DND-41 (cell line): ENCODE data around the gene CD74.

Source experiments
- ATAC-seq: fragments of 200-7000 bp; cut with Tn5 transposase; 3 replicates; pipeline ENCODE4 v1.9.1; 2021; ENCODE audit warnings: low read depth; ENCODE audit not compliant: insufficient read depth
- DNase-seq: peaks from one replicate; pipeline ENCODE4 v3.0.0-alpha.2; 2020
- H2AFZ ChIP-seq: 2 replicates; pipeline ENCODE4 v1.6.0; 2012; ENCODE audit warnings: low read depth, low read length
- H3K27ac ChIP-seq: 2 replicates; pipeline ENCODE4 v1.5.1; 2012; ENCODE audit warnings: low read length, inconsistent platforms
- H3K27me3 ChIP-seq: fragments of 200-600 bp; sonication (generic); 2 replicates; pipeline ENCODE4 v1.6.0; 2012; ENCODE audit warnings: low read length, mild to moderate bottlenecking, inconsistent platforms; ENCODE audit not compliant: insufficient read depth, poor library complexity
- H3K36me3 ChIP-seq: 2 replicates; pipeline ENCODE4 v1.5.1; 2012; ENCODE audit warnings: low read length, inconsistent platforms; ENCODE audit not compliant: insufficient read depth
- H3K4me1 ChIP-seq: 2 replicates; pipeline ENCODE4 v1.5.1; 2012; ENCODE audit warnings: mild to moderate bottlenecking, low read length; ENCODE audit not compliant: insufficient read depth
- H3K4me2 ChIP-seq: 2 replicates; pipeline ENCODE4 v1.6.0; 2012; ENCODE audit warnings: mild to moderate bottlenecking, moderate library complexity, low read length, inconsistent platforms; ENCODE audit not compliant: insufficient read depth
- H3K4me3 ChIP-seq, 2 experiments: fragments of 200-600 bp in 1 of 2; shearing (Covaris generic) in 1 of 2; 2 replicates each; pipeline ENCODE4 v1.5.1; 2012 to 2016; ENCODE audit warnings: inconsistent platforms in 2 of 2, low read length in 2 of 2, mild to moderate bottlenecking in 2 of 2, low read depth in 1 of 2, moderate library complexity in 1 of 2
- H3K79me2 ChIP-seq: 2 replicates; pipeline ENCODE4 v1.6.0; 2012; ENCODE audit warnings: low read length, inconsistent platforms; ENCODE audit not compliant: insufficient read depth
- H3K9ac ChIP-seq: 2 replicates; pipeline ENCODE4 v1.6.0; 2012; ENCODE audit warnings: low read depth, mild to moderate bottlenecking, inconsistent platforms, low read length, moderate library complexity
- H3K9me3 ChIP-seq: 2 replicates; pipeline ENCODE4 v1.5.1; 2012; ENCODE audit warnings: low read length, moderate library complexity, mild to moderate bottlenecking, inconsistent platforms; ENCODE audit not compliant: insufficient read depth, severe bottlenecking
- H4K20me1 ChIP-seq: 2 replicates; pipeline ENCODE4 v1.6.0; 2012; ENCODE audit warnings: low read length; ENCODE audit not compliant: insufficient read depth
- CTCF ChIP-seq: IDR thresholded peaks from 2 replicates; pipeline ENCODE4 v1.5.1; 2012; ENCODE audit warnings: borderline replicate concordance, low read length, moderate library complexity, mild to moderate bottlenecking; ENCODE audit not compliant: poor library complexity, severe bottlenecking; ENCODE audit errors: extremely low read depth
- EZH2 ChIP-seq: IDR thresholded peaks from 3 replicates; pipeline ENCODE4 v1.6.1; 2012; ENCODE audit warnings: borderline replicate concordance, low read depth, mild to moderate bottlenecking, moderate library complexity, low read length, inconsistent platforms; ENCODE audit not compliant: severe bottlenecking

Gene CD74

GRCh38 chr5:150408231-150408943 is 4.3 kb downstream of the CD74 start:
- TF ChIP-seq EZH2 (no peak), CTCF (no peak)
- H3K27ac ChIP-seq = no peak overlapping the region
- H3K4me3 ChIP-seq = no peak overlapping the region
- peaks cover 2% of the 10 kb centered on the region; the same call in 1 of the 2 replicates for H4K20me1 ChIP-seq
- H3K36me3 ChIP-seq = no peaks in the 10 kb centered on the region
- H3K79me2 ChIP-seq = no peaks in the 10 kb centered on the region
- no peak overlapping the region for H3K4me2 ChIP-seq
- no peak overlapping the region for H3K9ac ChIP-seq
- no peaks in the 10 kb centered on the region for H3K27me3 ChIP-seq
- ATAC-seq (no peak), DNase-seq (no peak)
- no peaks in the 10 kb centered on the region for H3K9me3 ChIP-seq
- no peak overlapping the region for H2AFZ ChIP-seq
- H3K4me1 ChIP-seq = no peaks in the 10 kb centered on the region

- H3K4me2 ChIP-seq = no peak overlapping the region
Measured at GRCh38 chr5:150407096-150407720, 5.5 kb downstream of the CD74 start.

GRCh38 chr5:150406723-150407095 is 6.0 kb downstream of the CD74 start:
- Histone ChIP-seq H4K20me1 (peaks cover 2% of the 10 kb centered on the region; the same call in 1 of the 2 replicates), H3K27ac (no peak overlapping the region), H3K27me3 (no peaks in the 10 kb centered on the region), H3K9me3 (no peaks in the 10 kb centered on the region), H2AFZ (no peak overlapping the region), H3K4me3 (no peak overlapping the region), H3K79me2 (no peaks in the 10 kb centered on the region), H3K36me3 (peaks cover 8% of the 10 kb centered on the region; the same call in 1 of the 2 replicates), H3K9ac (no peak overlapping the region), H3K4me2 (no peak overlapping the region), H3K4me1 (no peaks in the 10 kb centered on the region)
- no peak for ATAC-seq
- TF ChIP-seq CTCF (no peak), EZH2 (no peak)
- DNase-seq = no peak

More at GRCh38 chr5:150407096-150407720, 5.5 kb downstream of the CD74 start:
- no peak overlapping the region for H3K4me3 ChIP-seq
- no peaks in the 10 kb centered on the region for H3K9me3 ChIP-seq
- no peak overlapping the region for H3K27ac ChIP-seq
- DNase-seq (no peak), ATAC-seq (no peak)
- no peaks in the 10 kb centered on the region for H3K27me3 ChIP-seq
- TF ChIP-seq CTCF = no peak
- TF ChIP-seq EZH2 = no peak
- H2AFZ ChIP-seq = no peak overlapping the region
- no peaks in the 10 kb centered on the region for H3K4me1 ChIP-seq
- H3K9ac ChIP-seq = no peak overlapping the region
- peaks cover 8% of the 10 kb centered on the region; the same call in 1 of the 2 replicates for H3K36me3 ChIP-seq
- H3K79me2 ChIP-seq = no peaks in the 10 kb centered on the region
- H4K20me1 ChIP-seq = peaks cover 2% of the 10 kb centered on the region; the same call in 1 of the 2 replicates
